K562 (cell line): ENCODE data around the gene CKLF. TPM values are rescaled to one million over a fixed set of nuclear protein-coding genes. Genes with fewer than 3 reads are reported as not detected.
A peak's percentile ranks its signal among the peaks of the same experiment; 100 is the strongest.

Experiments used
- ARNT ChIP-seq, 2 experiments: fragments of 450-650 bp; IDR thresholded peaks; 2 replicates each; pipeline ENCODE4 v1.6.1; 2016; ENCODE audit warnings: mild to moderate bottlenecking in 1 of 2
- CBFA2T2 ChIP-seq: fragments of 450-650 bp; conservative IDR thresholded peaks from 2 replicates; pipeline ENCODE4 v1.6.1; 2017; ENCODE audit warnings: mild to moderate bottlenecking
- ESRRB ChIP-seq: fragments of 250-450 bp; sonication (Bioruptor Pico); IDR thresholded peaks from 2 replicates; pipeline ENCODE4 v1.5.0; 2020; ENCODE audit warnings: mild to moderate bottlenecking, moderate library complexity, borderline replicate concordance
- HDGF ChIP-seq: fragments of 450-650 bp; IDR thresholded peaks from 2 replicates; pipeline ENCODE4 v1.6.1; 2016
- KHSRP ChIP-seq: fragments of 450-650 bp; IDR thresholded peaks from 2 replicates; pipeline ENCODE4 v1.6.1; 2017
- NONO ChIP-seq, 2 experiments: fragments of 200-400 bp in 1 of 2; fragments of 450-650 bp in 1 of 2; formaldehyde crosslinking in 1 of 2; IDR thresholded peaks; 2 replicates each; pipeline ENCODE4 v1.6.1; 2017; ENCODE audit warnings: low read depth in 2 of 2, mild to moderate bottlenecking in 2 of 2, moderate library complexity in 2 of 2, low read length in 1 of 2
- NRF1 ChIP-seq, 2 experiments: fragments of 450-650 bp; IDR thresholded peaks in 1 of 2; conservative IDR thresholded peaks in 1 of 2; 2 replicates each; pipeline ENCODE4 v1.6.1; 2014; ENCODE audit warnings: mild to moderate bottlenecking in 2 of 2
- PPARD ChIP-seq: fragments of 250-450 bp; sonication (Bioruptor Pico); IDR thresholded peaks from 2 replicates; pipeline ENCODE4 v1.8.0; 2022; ENCODE audit warnings: inconsistent platforms, mild to moderate bottlenecking, moderate library complexity
- STAG1 ChIP-seq: sonication (generic); formaldehyde crosslinking; IDR thresholded peaks from 2 replicates; pipeline ENCODE4 v1.5.0; 2020; ENCODE audit warnings: missing genetic modification reagents, borderline replicate concordance
- TFAM ChIP-seq: fragments of 250-450 bp; sonication (Bioruptor Pico); conservative IDR thresholded peaks from 2 replicates; pipeline ENCODE4 v1.5.0; 2021; ENCODE audit warnings: mild to moderate bottlenecking, moderate library complexity
- ZEB2 ChIP-seq: fragments of 450-650 bp; IDR thresholded peaks from 2 replicates; pipeline ENCODE4 v1.6.1; 2016
- ZNF408 ChIP-seq: fragments of 250-450 bp; sonication (Bioruptor Pico); IDR thresholded peaks from 2 replicates; pipeline ENCODE4 v1.4.0; 2020; ENCODE audit warnings: low read depth, mild to moderate bottlenecking, moderate library complexity
- ZNF778 ChIP-seq: fragments of 450-650 bp; formaldehyde crosslinking; IDR thresholded peaks from 2 replicates; pipeline ENCODE4 v1.4.0; 2020; ENCODE audit warnings: mild to moderate bottlenecking, moderate library complexity
- polyA plus RNA-seq, 8 experiments: library from polyadenylated mRNA; depleted of rRNA in 4 of 8; stranded (reverse) in 5 of 8; unstranded in 3 of 8; fragments of >200 nt; fragmentation: Nextera tagmentation in 2 of 8; fragmentation: Illumina TruSeq in 1 of 8; extraction: Ambion mirVana in 2 of 8; extraction: Trizol in 1 of 8; gene quantifications; 2 replicates each; pipeline versions ENCODE4 v1.2.1 to v1.2.3, GENCODE V29; 2011 to 2014; ENCODE audit warnings: inconsistent platforms in 1 of 8, missing spikeins in 1 of 8
- total RNA-seq, 7 experiments: library from RNA; depleted of rRNA in 6 of 7; stranded (reverse); fragments of >200 nt in 6 of 7; fragmentation: Illumina TruSeq in 2 of 7; extraction: Trizol in 2 of 7; gene quantifications; 2 replicates each; pipeline versions ENCODE4 v1.2.1 to v1.2.3, GENCODE V29; 2011 to 2021; ENCODE audit warnings: low replicate concordance in 1 of 7
- TF ChIP-seq, protein P1 (sequence below): sonication (generic); formaldehyde crosslinking; IDR thresholded peaks from 2 replicates; pipeline ENCODE4 v1.9.0; 2022; ENCODE audit warnings: mild to moderate bottlenecking, missing genetic modification reagents
- TF ChIP-seq, protein P2 (sequence below), 3 experiments: fragments of 200-800 bp in 1 of 3; sonication (Bioruptor generic) in 1 of 3; sonication (generic) in 1 of 3; formaldehyde crosslinking in 1 of 3; IDR thresholded peaks; 2 replicates each; pipeline versions ENCODE4 v1.6.1 to v1.8.0; 2016 to 2022; ENCODE audit warnings: mild to moderate bottlenecking in 2 of 3, missing compliant biosample characterization in 2 of 3, missing genetic modification characterization in 2 of 3, missing genetic modification reagents in 1 of 3
- TF ChIP-seq, protein P3 (sequence below), 2 experiments: IDR thresholded peaks in 1 of 2; conservative IDR thresholded peaks in 1 of 2; 2 replicates each; pipeline ENCODE4 v1.6.1; 2016; ENCODE audit warnings: low read depth in 2 of 2, mild to moderate bottlenecking in 1 of 2, missing compliant biosample characterization in 1 of 2, missing genetic modification characterization in 1 of 2, moderate library complexity in 1 of 2
- TF ChIP-seq, protein P4 (sequence below): sonication (generic); formaldehyde crosslinking; IDR thresholded peaks from 2 replicates; pipeline ENCODE4 v1.8.1; 2022; ENCODE audit warnings: missing genetic modification reagents
- TF ChIP-seq, protein P5 (sequence below): fragments of 250-450 bp; sonication (Bioruptor Pico); IDR thresholded peaks from 2 replicates; pipeline ENCODE4 v1.4.0; 2020; ENCODE audit warnings: mild to moderate bottlenecking, moderate library complexity

Gene CKLF
- total and polyA plus RNA-seq, 9 of the 15 experiments (the other 6 are each of a cell fraction or from before 2014, with no cell fraction given) = 84.8 to 322 (median 118) TPM

DNA sequence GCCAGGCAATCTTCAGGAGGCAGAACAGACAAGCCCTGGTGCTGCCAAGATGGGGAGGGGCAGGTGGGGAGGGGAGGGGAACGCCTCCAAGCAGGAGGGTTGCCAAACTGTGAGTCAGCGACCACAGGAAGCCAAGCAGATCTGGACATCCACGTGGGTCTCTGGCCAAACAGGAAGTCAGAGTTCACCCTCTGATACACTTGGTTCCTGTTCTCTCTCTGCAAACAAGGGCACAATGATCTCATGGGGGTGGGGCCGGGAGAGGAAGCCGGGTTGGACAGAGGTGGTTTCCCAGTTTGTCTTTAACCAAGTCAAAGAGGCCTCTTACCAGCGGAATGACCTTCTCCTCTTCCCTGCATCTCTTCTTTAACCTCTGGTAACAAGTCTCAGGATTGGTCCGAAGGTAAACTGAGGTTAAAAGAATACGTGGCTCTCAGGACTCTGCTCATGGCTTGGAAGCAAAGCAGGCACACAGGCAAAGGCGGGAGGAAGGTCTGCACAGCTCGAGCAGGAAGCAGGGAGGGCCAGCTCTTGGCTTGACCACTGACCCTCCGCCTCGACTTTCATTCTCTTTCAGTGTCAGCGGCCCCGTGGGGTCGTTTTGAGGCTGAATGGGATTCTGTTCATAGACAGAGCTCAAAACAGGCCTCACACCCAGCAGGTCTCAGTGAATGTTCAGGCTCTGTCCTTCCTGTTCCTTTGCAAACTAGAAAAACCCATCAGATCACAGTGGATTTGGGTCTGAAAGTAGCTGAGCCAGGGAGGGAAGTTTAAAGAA, 35.4 kb upstream of the CKLF start (continued):
- TF ChIP-seq, protein P1, sequence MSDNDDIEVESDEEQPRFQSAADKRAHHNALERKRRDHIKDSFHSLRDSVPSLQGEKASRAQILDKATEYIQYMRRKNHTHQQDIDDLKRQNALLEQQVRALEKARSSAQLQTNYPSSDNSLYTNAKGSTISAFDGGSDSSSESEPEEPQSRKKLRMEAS = peak; percentile 90
- no peak for TF ChIP-seq ZNF778 (CRISPR knock-in tag)
- no peak for TF ChIP-seq ZNF408
- TF ChIP-seq HDGF = 0 out of 2 replicates have a peak, but pooled peaks have one; percentile 7
- no peak for TF ChIP-seq PPARD (CRISPR knock-in tag)
- TF ChIP-seq CBFA2T2 = peak; percentile 54
- TF ChIP-seq NRF1 (conservative IDR thresholded peaks at IDR 0.05 in 1 of 2, IDR thresholded peaks at IDR 0.05 in 1 of 2) = 0 out of 4 replicates have a peak, but pooled peaks of 1 of the 2 experiments have one; percentile 13
- TF ChIP-seq STAG1 (CRISPR knock-in tag) = no peak
- TF ChIP-seq, protein P2, sequence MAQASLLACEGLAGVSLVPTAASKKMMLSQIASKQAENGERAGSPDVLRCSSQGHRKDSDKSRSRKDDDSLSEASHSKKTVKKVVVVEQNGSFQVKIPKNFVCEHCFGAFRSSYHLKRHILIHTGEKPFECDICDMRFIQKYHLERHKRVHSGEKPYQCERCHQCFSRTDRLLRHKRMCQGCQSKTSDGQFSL (CRISPR knock-in tag; IDR thresholded peaks at IDR 0.05) = no peak; the same call in 1 of the 2 replicates
- TF ChIP-seq, protein P2 (tag; IDR thresholded peaks at IDR 0.05) = 0 out of 4 replicates have a peak, but pooled peaks of 1 of the 2 experiments have one; percentile 22
- TF ChIP-seq KHSRP = no peak
- no peak for TF ChIP-seq ESRRB
- no peak for TF ChIP-seq NONO (IDR thresholded peaks at IDR 0.05; ENCODE audit: low read depth in 2 of 2, low read length in 1 of 2)
- TF ChIP-seq, protein P3, sequence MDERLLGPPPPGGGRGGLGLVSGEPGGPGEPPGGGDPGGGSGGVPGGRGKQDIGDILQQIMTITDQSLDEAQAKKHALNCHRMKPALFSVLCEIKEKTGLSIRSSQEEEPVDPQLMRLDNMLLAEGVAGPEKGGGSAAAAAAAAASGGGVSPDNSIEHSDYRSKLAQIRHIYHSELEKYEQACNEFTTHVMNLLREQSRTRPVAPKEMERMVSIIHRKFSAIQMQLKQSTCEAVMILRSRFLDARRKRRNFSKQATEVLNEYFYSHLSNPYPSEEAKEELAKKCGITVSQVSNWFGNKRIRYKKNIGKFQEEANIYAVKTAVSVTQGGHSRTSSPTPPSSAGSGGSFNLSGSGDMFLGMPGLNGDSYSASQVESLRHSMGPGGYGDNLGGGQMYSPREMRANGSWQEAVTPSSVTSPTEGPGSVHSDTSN (CRISPR knock-in tag; IDR thresholded peaks at IDR 0.05; ENCODE audit: low read depth) = no peak
- TF ChIP-seq, protein P3 (tag; conservative IDR thresholded peaks at IDR 0.05; ENCODE audit: low read depth) = no peak
- TF ChIP-seq, protein P4, sequence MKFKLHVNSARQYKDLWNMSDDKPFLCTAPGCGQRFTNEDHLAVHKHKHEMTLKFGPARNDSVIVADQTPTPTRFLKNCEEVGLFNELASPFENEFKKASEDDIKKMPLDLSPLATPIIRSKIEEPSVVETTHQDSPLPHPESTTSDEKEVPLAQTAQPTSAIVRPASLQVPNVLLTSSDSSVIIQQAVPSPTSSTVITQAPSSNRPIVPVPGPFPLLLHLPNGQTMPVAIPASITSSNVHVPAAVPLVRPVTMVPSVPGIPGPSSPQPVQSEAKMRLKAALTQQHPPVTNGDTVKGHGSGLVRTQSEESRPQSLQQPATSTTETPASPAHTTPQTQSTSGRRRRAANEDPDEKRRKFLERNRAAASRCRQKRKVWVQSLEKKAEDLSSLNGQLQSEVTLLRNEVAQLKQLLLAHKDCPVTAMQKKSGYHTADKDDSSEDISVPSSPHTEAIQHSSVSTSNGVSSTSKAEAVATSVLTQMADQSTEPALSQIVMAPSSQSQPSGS (CRISPR knock-in tag) = no peak
- TF ChIP-seq, protein P5, sequence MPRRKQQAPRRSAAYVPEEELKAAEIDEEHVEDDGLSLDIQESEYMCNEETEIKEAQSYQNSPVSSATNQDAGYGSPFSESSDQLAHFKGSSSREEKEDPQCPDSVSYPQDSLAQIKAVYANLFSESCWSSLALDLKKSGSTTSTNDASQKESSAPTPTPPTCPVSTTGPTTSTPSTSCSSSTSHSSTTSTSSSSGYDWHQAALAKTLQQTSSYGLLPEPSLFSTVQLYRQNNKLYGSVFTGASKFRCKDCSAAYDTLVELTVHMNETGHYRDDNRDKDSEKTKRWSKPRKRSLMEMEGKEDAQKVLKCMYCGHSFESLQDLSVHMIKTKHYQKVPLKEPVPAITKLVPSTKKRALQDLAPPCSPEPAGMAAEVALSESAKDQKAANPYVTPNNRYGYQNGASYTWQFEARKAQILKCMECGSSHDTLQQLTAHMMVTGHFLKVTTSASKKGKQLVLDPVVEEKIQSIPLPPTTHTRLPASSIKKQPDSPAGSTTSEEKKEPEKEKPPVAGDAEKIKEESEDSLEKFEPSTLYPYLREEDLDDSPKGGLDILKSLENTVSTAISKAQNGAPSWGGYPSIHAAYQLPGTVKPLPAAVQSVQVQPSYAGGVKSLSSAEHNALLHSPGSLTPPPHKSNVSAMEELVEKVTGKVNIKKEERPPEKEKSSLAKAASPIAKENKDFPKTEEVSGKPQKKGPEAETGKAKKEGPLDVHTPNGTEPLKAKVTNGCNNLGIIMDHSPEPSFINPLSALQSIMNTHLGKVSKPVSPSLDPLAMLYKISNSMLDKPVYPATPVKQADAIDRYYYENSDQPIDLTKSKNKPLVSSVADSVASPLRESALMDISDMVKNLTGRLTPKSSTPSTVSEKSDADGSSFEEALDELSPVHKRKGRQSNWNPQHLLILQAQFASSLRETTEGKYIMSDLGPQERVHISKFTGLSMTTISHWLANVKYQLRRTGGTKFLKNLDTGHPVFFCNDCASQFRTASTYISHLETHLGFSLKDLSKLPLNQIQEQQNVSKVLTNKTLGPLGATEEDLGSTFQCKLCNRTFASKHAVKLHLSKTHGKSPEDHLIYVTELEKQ = no peak
- 0 out of 2 replicates have a peak, but pooled peaks have one; percentile 38 for TF ChIP-seq ZEB2
- no peak for TF ChIP-seq TFAM (CRISPR knock-in tag)
- peak in 1 of 2 experiments; percentile 71; a peak in 1 of 4 replicates for TF ChIP-seq ARNT (IDR thresholded peaks at IDR 0.05)
